H1 (cell line): ENCODE data around the gene BLTP2. TPM values are rescaled to one million over a fixed set of nuclear protein-coding genes. Genes with fewer than 3 reads are reported as not detected.

ENCODE experiments used
- CTCF ChIA-PET: fragments of 300-600 bp; sonication (Branson Sonifier 250); formaldehyde crosslinking; loops from one replicate; lab custom pipeline; 2021; ENCODE audit not compliant: partially characterized antibody; lab: Charles Lee
- POLR2A ChIA-PET: fragments of 300-600 bp; sonication (Branson Sonifier 250); formaldehyde crosslinking; loops from one replicate; lab custom pipeline; 2021; ENCODE audit warnings: inconsistent platforms; ENCODE audit not compliant: partially characterized antibody; lab: Charles Lee
- DNase-seq, 2 experiments: peaks; one replicate each; pipeline versions ENCODE4 v3.0.0 to v3.0.0-alpha.2; 2010 to 2022; ENCODE audit warnings: low spot score in 2 of 2, low read depth in 1 of 2, mixed read lengths in 1 of 2
- FAIRE-seq: peaks from 2 replicates; lab custom pipeline; 2011; peaks lifted over from hg19 to GRCh38; lab: Jason Lieb, UNC
- H2AFZ ChIP-seq: 2 replicates; pipeline ENCODE4 v1.8.1; 2012; ENCODE audit warnings: low read length, inconsistent platforms
- H2AK5ac ChIP-seq: 2 replicates; pipeline ENCODE4 v1.6.1; 2013; ENCODE audit warnings: low read depth, low read length
- H2BK120ac ChIP-seq: replicated peaks from 2 replicates; pipeline ENCODE3; 2013; ENCODE audit warnings: low read depth, low read length, inconsistent platforms
- H2BK12ac ChIP-seq: 2 replicates; pipeline ENCODE4 v1.6.1; 2013; ENCODE audit warnings: low read depth, low read length
- H2BK15ac ChIP-seq: 2 replicates; pipeline ENCODE4 v1.6.1; 2013; ENCODE audit warnings: low read length
- H2BK20ac ChIP-seq: 2 replicates; pipeline ENCODE4 v1.6.1; 2013; ENCODE audit warnings: low read length
- H2BK5ac ChIP-seq: 2 replicates; pipeline ENCODE4 v1.6.1; 2013; ENCODE audit warnings: low read depth, low read length
- H3K14ac ChIP-seq: 2 replicates; pipeline ENCODE4 v1.6.1; 2013; ENCODE audit warnings: inconsistent platforms; ENCODE audit not compliant: insufficient read length
- H3K18ac ChIP-seq: 2 replicates; pipeline ENCODE4 v1.6.1; 2013; ENCODE audit warnings: low read length; ENCODE audit errors: extremely low read depth
- H3K23ac ChIP-seq: 2 replicates; pipeline ENCODE4 v1.6.1; 2013; ENCODE audit warnings: inconsistent platforms; ENCODE audit not compliant: insufficient read length
- H3K23me2 ChIP-seq: 2 replicates; pipeline ENCODE4 v1.6.1; 2013; ENCODE audit warnings: low read depth, low read length
- H3K27ac ChIP-seq: 2 replicates; pipeline ENCODE4 v1.6.1; 2011; ENCODE audit warnings: low read depth, low read length, inconsistent platforms
- H3K27me3 ChIP-seq, 4 experiments: replicated peaks in 1 of 4; 1 replicate in 1 of 4; 2 replicates in 3 of 4; pipeline versions ENCODE4 v1.6.1 to v1.8.1; 2011 to 2013; ENCODE audit warnings: low read length in 3 of 4, mild to moderate bottlenecking in 3 of 4, inconsistent platforms in 2 of 4, mixed read lengths in 2 of 4, moderate library complexity in 1 of 4; ENCODE audit not compliant: control insufficient read depth in 3 of 4, insufficient read depth in 3 of 4; ENCODE audit errors: extremely low read depth in 1 of 4
- H3K36me3 ChIP-seq, 4 experiments: 2 replicates each; pipeline versions ENCODE4 v1.6.1 to v1.8.1; 2011 to 2013; ENCODE audit warnings: mild to moderate bottlenecking in 4 of 4, low read length in 3 of 4, moderate library complexity in 2 of 4, control low read depth in 1 of 4, inconsistent platforms in 1 of 4; ENCODE audit not compliant: insufficient read depth in 4 of 4, control insufficient read depth in 2 of 4
- H3K4ac ChIP-seq: replicated peaks from 2 replicates; pipeline ENCODE3; 2013; ENCODE audit warnings: low read length, low read depth, mixed read lengths, inconsistent platforms; ENCODE audit not compliant: insufficient read length
- H3K4me1 ChIP-seq, 4 experiments: replicated peaks in 1 of 4; 1 replicate in 1 of 4; 2 replicates in 3 of 4; pipeline versions ENCODE4 v1.6.1 to v1.8.1; 2011 to 2013; ENCODE audit warnings: low read length in 3 of 4, inconsistent platforms in 2 of 4, mixed read lengths in 1 of 4; ENCODE audit not compliant: insufficient read depth in 4 of 4, control insufficient read depth in 3 of 4
- H3K4me2 ChIP-seq, 2 experiments: 2 replicates each; pipeline versions ENCODE4 v1.6.1 to v1.8.1; 2011 to 2013; ENCODE audit warnings: low read depth in 2 of 2, low read length in 2 of 2, control low read depth in 1 of 2, inconsistent platforms in 1 of 2, mild to moderate bottlenecking in 1 of 2; ENCODE audit not compliant: insufficient read depth in 1 of 2
- H3K4me3 ChIP-seq, 4 experiments: fragments of 200-600, 300-600 bp in 1 of 4; sonication (generic), shearing (Covaris generic), sonication (Bioruptor Twin) in 1 of 4; 2 replicates each; pipeline versions ENCODE4 v1.5.1 to v1.8.1; 2011 to 2016; ENCODE audit warnings: low read length in 4 of 4, low read depth in 3 of 4, control low read depth in 2 of 4, inconsistent platforms in 2 of 4, mild to moderate bottlenecking in 2 of 4, mixed read lengths in 1 of 4, moderate library complexity in 1 of 4; ENCODE audit not compliant: insufficient read depth in 2 of 4; ENCODE audit errors: extremely low read depth in 1 of 4
- H3K56ac ChIP-seq: replicated peaks from 2 replicates; pipeline ENCODE3; 2013; ENCODE audit warnings: low read depth, mild to moderate bottlenecking, mixed read lengths, low read length, inconsistent platforms; ENCODE audit not compliant: insufficient read length
- H3K79me1 ChIP-seq: 2 replicates; pipeline ENCODE4 v1.6.1; 2013; ENCODE audit warnings: low read depth, low read length, control low read depth
- H3K79me2 ChIP-seq, 2 experiments: 2 replicates each; pipeline versions ENCODE4 v1.6.1 to v1.8.1; 2012 to 2013; ENCODE audit warnings: low read length in 2 of 2, mild to moderate bottlenecking in 2 of 2, inconsistent platforms in 1 of 2; ENCODE audit not compliant: insufficient read depth in 2 of 2, control insufficient read depth in 1 of 2
- H3K9ac ChIP-seq, 4 experiments: replicated peaks in 1 of 4; 1 replicate in 1 of 4; 2 replicates in 3 of 4; pipeline versions ENCODE4 v1.6.1 to v1.8.1; 2011 to 2013; ENCODE audit warnings: low read depth in 3 of 4, low read length in 3 of 4, control low read depth in 2 of 4, mild to moderate bottlenecking in 2 of 4, moderate library complexity in 2 of 4, inconsistent platforms in 1 of 4; ENCODE audit errors: extremely low read depth in 1 of 4
- H3K9me3 ChIP-seq, 2 experiments: 2 replicates each; pipeline versions ENCODE4 v1.6.1 to v1.8.1; 2012 to 2013; ENCODE audit warnings: mild to moderate bottlenecking in 2 of 2, moderate library complexity in 2 of 2, control low read depth in 1 of 2, inconsistent platforms in 1 of 2, low read depth in 1 of 2, low read length in 1 of 2, mixed read lengths in 1 of 2; ENCODE audit not compliant: insufficient read depth in 2 of 2
- H4K20me1 ChIP-seq, 2 experiments: replicated peaks in 1 of 2; 2 replicates each; pipeline versions ENCODE3 to v1.8.1; 2011 to 2013; ENCODE audit warnings: inconsistent platforms in 2 of 2, low read length in 2 of 2, mild to moderate bottlenecking in 1 of 2; ENCODE audit not compliant: insufficient read depth in 2 of 2, control insufficient read depth in 1 of 2
- H4K5ac ChIP-seq: 2 replicates; pipeline ENCODE4 v1.6.1; 2013; ENCODE audit warnings: low read length, low read depth, mixed read lengths, inconsistent platforms; ENCODE audit not compliant: insufficient read length
- H4K8ac ChIP-seq: 2 replicates; pipeline ENCODE4 v1.8.0; 2013; ENCODE audit warnings: mild to moderate bottlenecking, moderate library complexity, low read length, inconsistent platforms; ENCODE audit not compliant: insufficient read depth; ENCODE audit errors: extremely low read depth
- H4K91ac ChIP-seq: replicated peaks from 2 replicates; pipeline ENCODE3; 2013; ENCODE audit warnings: low read length, mixed read lengths, inconsistent platforms; ENCODE audit not compliant: insufficient read length
- GTF2F1 ChIP-seq: IDR thresholded peaks from 2 replicates; pipeline ENCODE4 v1.6.1; 2012; ENCODE audit warnings: low read depth, low read length, improper control_type of control experiment, borderline replicate concordance
- POLR2A ChIP-seq, 2 experiments: IDR thresholded peaks; 1 replicate in 1 of 2; 2 replicates in 1 of 2; pipeline ENCODE4 v1.6.1; 2011; ENCODE audit warnings: low read depth in 2 of 2, low read length in 2 of 2, mild to moderate bottlenecking in 2 of 2; ENCODE audit errors: control extremely low read depth in 1 of 2
- SIRT6 ChIP-seq: IDR thresholded peaks from one replicate; pipeline ENCODE4 v1.7.1; 2012; ENCODE audit warnings: low read length, inconsistent platforms
- WGBS, 2 experiments: shearing (Covaris generic) in 1 of 2; methylation state at CpG; one replicate each; pipeline versions ENCODE4 v1.1.6 to v1.1.7; 2013 to 2015; ENCODE audit warnings: low lambda C conversion rate in 2 of 2, mixed read lengths in 2 of 2, inconsistent platforms in 1 of 2, low coverage in 1 of 2, missing lambda C conversion rate in 1 of 2; ENCODE audit not compliant: insufficient replicate concordance in 2 of 2, insufficient coverage in 1 of 2, insufficient read length in 1 of 2; ENCODE audit errors: extremely low coverage in 1 of 2, missing lambda C conversion rate in 1 of 2; 5-methylcytosine and 5-hydroxymethylcytosine counted together
- polyA plus RNA-seq, 7 experiments: library from polyadenylated mRNA; depleted of rRNA in 3 of 7; stranded (reverse) in 5 of 7; unstranded in 2 of 7; fragments of >200 nt in 5 of 7; fragments of 200-250 nt in 2 of 7; gene quantifications; 1 replicate in 5 of 7; 2 replicates in 1 of 7; 4 replicates in 1 of 7; pipeline versions ENCODE4 v1.2.1 to v1.2.3, GENCODE V29; 2011 to 2013; ENCODE audit warnings: missing spikeins in 2 of 7, mixed read lengths in 2 of 7
- total RNA-seq: library from RNA; stranded (reverse); fragmentation: NEBNext Ultra II Directional; extraction: Animal tissue kit (Norgen Biotek cat#: 25700); gene quantifications from 2 replicates; pipeline ENCODE4 v1.2.1, GENCODE V29; 2021
- TF ChIP-seq, protein P1 (sequence below): IDR thresholded peaks from 2 replicates; pipeline ENCODE4 v1.6.1; 2012; ENCODE audit warnings: low read length, inconsistent platforms

Gene BLTP2
- total and polyA plus RNA-seq, 2 of the 8 experiments (the other 6 are each of a cell fraction or from before 2014, with no cell fraction given): 80.9 to 140 TPM

DNA sequence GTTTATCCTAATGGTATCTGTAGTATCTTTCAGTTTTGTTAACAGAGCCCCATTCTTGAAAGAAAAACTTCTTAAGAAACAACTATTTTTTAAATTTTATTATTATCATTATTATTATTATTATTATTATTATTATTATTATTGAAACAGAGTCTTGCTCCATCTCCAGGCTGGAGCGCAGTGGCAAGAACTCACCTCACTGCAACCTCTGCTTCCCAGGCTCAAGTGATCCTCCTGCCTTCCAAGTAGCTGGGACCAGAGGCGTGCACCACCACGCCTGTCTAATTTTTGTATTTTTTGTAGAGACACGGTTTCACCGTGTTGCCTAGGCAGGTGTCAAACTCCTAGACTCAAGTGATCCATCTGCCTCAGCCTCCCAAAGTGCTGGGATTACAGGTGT lies 40.4 kb upstream of the BLTP2 start:
- Histone ChIP-seq H4K91ac (no peak overlapping the region), H3K4ac (no peak overlapping the region), H3K56ac (no peak overlapping the region), H3K14ac (no peak overlapping the region), H2BK12ac (no peak overlapping the region), H2BK20ac (no peak overlapping the region), H2AK5ac (no peak overlapping the region), H2AFZ (no peak overlapping the region), H3K79me1 (no peaks in the 10 kb centered on the region), H3K27me3 (no peaks in the 10 kb centered on the region), H4K8ac (no peak overlapping the region), H3K9me3 (no peaks in the 10 kb centered on the region), H2BK15ac (no peak overlapping the region), H3K27ac (no peak overlapping the region), H3K79me2 (no peaks in the 10 kb centered on the region), H3K18ac (no peak overlapping the region), H3K23me2 (no peaks in the 10 kb centered on the region), H3K9ac (no peak overlapping the region), H3K36me3 (peaks cover 62 to 100% (median 91%) of the 10 kb centered on the region in 4 experiments), H3K23ac (no peak overlapping the region), H2BK5ac (no peak overlapping the region), H3K4me3 (no peak overlapping the region), H2BK120ac (no peak overlapping the region), H3K4me1 (no peaks in the 10 kb centered on the region), H4K5ac (no peak overlapping the region), H4K20me1 (peaks cover 3 to 8% of the 10 kb centered on the region in 2 experiments), H3K4me2 (no peak overlapping the region)
- FAIRE-seq (no peak), DNase-seq (no peak)
- ChIA-PET CTCF (interaction anchor here (3.3 kb wide), 1 partner anchor 9 kb away, joined by 13 read pairs; no protein-coding TSS in a partner anchor), POLR2A (interaction anchor here (1.0 to 6.5 kb wide), 5 partner anchors 8 to 41 kb away, joined by 3 to 35 read pairs (median 6); partner anchors contain the start of gene BLTP2)
- TF ChIP-seq SIRT6: no peak
- TF ChIP-seq, protein P1, sequence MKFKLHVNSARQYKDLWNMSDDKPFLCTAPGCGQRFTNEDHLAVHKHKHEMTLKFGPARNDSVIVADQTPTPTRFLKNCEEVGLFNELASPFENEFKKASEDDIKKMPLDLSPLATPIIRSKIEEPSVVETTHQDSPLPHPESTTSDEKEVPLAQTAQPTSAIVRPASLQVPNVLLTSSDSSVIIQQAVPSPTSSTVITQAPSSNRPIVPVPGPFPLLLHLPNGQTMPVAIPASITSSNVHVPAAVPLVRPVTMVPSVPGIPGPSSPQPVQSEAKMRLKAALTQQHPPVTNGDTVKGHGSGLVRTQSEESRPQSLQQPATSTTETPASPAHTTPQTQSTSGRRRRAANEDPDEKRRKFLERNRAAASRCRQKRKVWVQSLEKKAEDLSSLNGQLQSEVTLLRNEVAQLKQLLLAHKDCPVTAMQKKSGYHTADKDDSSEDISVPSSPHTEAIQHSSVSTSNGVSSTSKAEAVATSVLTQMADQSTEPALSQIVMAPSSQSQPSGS: no peak
- no peak for TF ChIP-seq GTF2F1
- TF ChIP-seq POLR2A (IDR thresholded peaks at IDR 0.05; ENCODE audit: control extremely low read depth in 1 of 2, low read depth in 2 of 2, low read length in 2 of 2): no peak
- WGBS, 2 experiments: 91% methylated on average over 5 of the region's 5 CpGs; no CpG with 5 or more reads in 1 of the 2 experiments
